Colonic mucosa (tissue), 4 donors: Measurements from ENCODE around the gene FAN1. TPM values are rescaled to one million over a fixed set of nuclear protein-coding genes. Genes with fewer than 3 reads are reported as not detected.

Source experiments
- DNase-seq: peaks from one replicate; pipeline ENCODE4 v3.0.0-alpha.2; 2020
- H3K27ac ChIP-seq: fragments of 200-600 bp; one replicate; pipeline ENCODE4 v1.8.0; 2021
- H3K27me3 ChIP-seq: fragments of 200-600 bp; one replicate; pipeline ENCODE4 v1.8.0; 2021
- H3K36me3 ChIP-seq: fragments of 200-600 bp; one replicate; pipeline ENCODE4 v1.8.0; 2021
- H3K4me1 ChIP-seq: fragments of 200-600 bp; one replicate; pipeline ENCODE4 v1.8.0; 2021; ENCODE audit warnings: mild to moderate bottlenecking
- H3K4me3 ChIP-seq: fragments of 200-600 bp; one replicate; pipeline ENCODE4 v1.8.0; 2021
- H3K9ac ChIP-seq, 2 donors: one replicate each; pipeline ENCODE4 v1.7.0; 2013; ENCODE audit warnings: control low read depth in 2 of 2, low read depth in 2 of 2, low read length in 2 of 2
- H3K9me3 ChIP-seq: fragments of 200-600 bp; one replicate; pipeline ENCODE4 v1.8.0; 2021
- CTCF ChIP-seq: fragments of 200-600 bp; IDR thresholded peaks from one replicate; pipeline ENCODE4 v1.8.0; 2022; ENCODE audit warnings: antibody characterized with exemption, mild to moderate bottlenecking
- intact Hi-C: fragments of 100-400 bp; cut with DNase I; formaldehyde crosslinking; loops from one replicate; pipeline ENCODE4 v1.14.1; 2022
- total RNA-seq, 2 donors: library from RNA; stranded (reverse); fragmentation: NEBNext Ultra II Directional in 1 of 2; extraction: Animal tissue kit (Norgen Biotek cat#: 25700) in 1 of 2; gene quantifications; one replicate each; pipeline ENCODE4 v1.2.1, GENCODE V29; 2021
- donor health status: healthy.
- donor health status: DM: no; HTN: no; CAD: no.
- donor health status: DM: no; HTN: no; CAD: no.

FAN1 gene
- total RNA-seq, 2 donors from 2014 or later, result 12.0 to 22.2 TPM

- peak overlapping the region; percentile 83 for H3K4me3 ChIP-seq
- no peaks in the 10 kb centered on the region for H3K27me3 ChIP-seq
- H3K9ac ChIP-seq, result peak overlapping the region; percentile 96 to 97
- H3K27ac ChIP-seq, result peak overlapping the region; percentile 98
- DNase-seq, result no peak
- H3K9me3 ChIP-seq, result no peaks in the 10 kb centered on the region
- no peaks in the 10 kb centered on the region for H3K4me1 ChIP-seq
- no peaks in the 10 kb centered on the region for H3K36me3 ChIP-seq
- intact Hi-C loops, result no loop called here
- no peak for TF ChIP-seq CTCF
Measured at GRCh38 chr15:30990446-30991254, 86.9 kb downstream of the FAN1 start.

- Histone ChIP-seq H3K36me3 (no peaks in the 10 kb centered on the region), H3K27me3 (no peaks in the 10 kb centered on the region), H3K4me3 (peak within 1 kb of the TSS; percentile 83), H3K27ac (peak within 1 kb of the TSS; percentile 98), H3K9me3 (no peaks in the 10 kb centered on the region), H3K4me1 (no peaks in the 10 kb centered on the region), H3K9ac (peak within 1 kb of the TSS; percentile 96 to 97)
- peak; percentile 78 for DNase-seq
- intact Hi-C loops, result no loop called here
- TF ChIP-seq CTCF, result no peak
Measured at GRCh38 chr15:30991255-30992235, 87.8 kb downstream of the FAN1 start, which contains the start of gene MTMR10. Gene MTMR10, minus strand, starts transcription at chr15:30991628. Its CDS starts 122 bp downstream, at chr15:30991506.

GRCh38 chr15:30992249-30992864 is 88.6 kb downstream of the FAN1 start:
- TF ChIP-seq CTCF, result no peak
- no peaks in the 10 kb centered on the region for H3K9me3 ChIP-seq
- no peaks in the 10 kb centered on the region for H3K4me1 ChIP-seq
- no peaks in the 10 kb centered on the region for H3K36me3 ChIP-seq
- peak overlapping the region; percentile 52 to 96 for H3K9ac ChIP-seq
- intact Hi-C loops, result no loop called here
- H3K27me3 ChIP-seq, result no peaks in the 10 kb centered on the region
- H3K4me3 ChIP-seq, result peak overlapping the region; percentile 83
- H3K27ac ChIP-seq, result peak overlapping the region; percentile 98
- DNase-seq, result no peak

Other genes with a start within 250 kb of the FAN1 start
- 10 to 100 TPM; 23.2 to 28.7 TPM for gene MTMR10, start 87.7 kb downstream of the FAN1 start, total RNA-seq
- gene TRPM1, start 197.8 kb downstream of the FAN1 start, total RNA-seq, result not detected